Central memory CD4-positive, alpha-beta T cell (primary cell): Measurements from ENCODE around the gene ITPKA.

ENCODE experiments used
- DNase-seq: peaks from one replicate; pipeline ENCODE4 v3.0.0; 2022

ITPKA gene

DNA sequence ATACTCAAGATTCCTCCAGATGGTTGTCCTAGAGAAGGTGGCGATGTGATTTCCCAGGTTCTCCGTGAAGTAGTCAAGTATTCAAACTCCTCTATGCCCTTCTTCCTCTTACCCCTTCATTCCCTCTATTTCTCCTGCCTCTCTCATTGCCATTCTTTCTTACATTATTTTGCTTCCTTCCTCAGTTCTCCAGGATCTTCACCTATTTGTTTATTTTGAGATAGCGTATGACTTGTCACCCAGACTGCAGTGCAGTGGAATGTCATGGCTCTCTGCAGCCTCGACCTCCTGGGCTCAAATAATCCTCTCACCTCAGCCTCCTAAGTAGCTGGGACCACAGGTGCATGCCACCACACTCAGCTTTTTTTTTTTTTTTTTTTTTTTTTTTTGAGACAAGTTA is 1.8 kb upstream of the ITPKA start:
- DNase-seq = no peak

DNA sequence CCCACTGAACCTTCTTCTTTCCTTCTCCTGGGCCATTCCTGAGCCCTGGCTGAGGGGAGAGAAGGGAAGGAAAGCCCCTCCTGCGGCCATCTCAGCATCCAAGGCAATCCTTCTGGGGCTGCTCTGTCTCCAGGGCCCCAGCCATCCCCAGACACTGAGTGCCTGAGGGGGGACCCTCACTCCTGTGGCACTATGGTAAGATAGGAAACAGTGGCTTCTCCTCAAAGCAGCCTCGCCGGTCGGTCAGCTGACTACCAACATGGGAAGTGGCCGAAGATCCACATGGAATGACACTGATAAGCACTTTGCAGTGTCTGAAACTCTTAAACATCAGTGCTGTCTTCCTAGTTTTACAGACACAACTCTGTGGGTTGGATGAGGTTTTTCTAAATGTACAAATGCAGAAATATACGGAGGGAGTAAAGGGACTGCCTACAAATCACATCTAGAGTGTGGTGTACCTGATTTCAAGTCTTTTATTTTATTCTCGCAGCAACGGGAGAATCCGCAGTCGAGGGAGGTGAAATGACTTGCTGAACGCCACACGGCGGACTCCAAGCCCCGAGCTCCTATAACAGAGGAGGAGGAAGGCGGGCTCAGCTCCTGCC is 973 bp upstream of the ITPKA start:
- DNase-seq = no peak

DNA sequence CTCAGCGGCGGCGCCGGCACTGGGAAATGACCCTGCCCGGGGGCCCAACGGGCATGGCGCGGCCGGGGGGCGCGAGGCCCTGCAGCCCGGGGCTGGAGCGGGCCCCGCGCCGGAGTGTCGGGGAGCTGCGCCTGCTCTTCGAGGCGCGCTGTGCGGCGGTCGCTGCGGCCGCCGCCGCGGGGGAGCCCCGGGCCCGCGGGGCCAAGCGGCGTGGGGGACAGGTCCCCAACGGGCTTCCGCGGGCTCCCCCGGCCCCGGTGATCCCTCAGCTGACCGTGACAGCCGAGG is 172 bp downstream of the ITPKA start:
- DNase-seq = no peak

DNA sequence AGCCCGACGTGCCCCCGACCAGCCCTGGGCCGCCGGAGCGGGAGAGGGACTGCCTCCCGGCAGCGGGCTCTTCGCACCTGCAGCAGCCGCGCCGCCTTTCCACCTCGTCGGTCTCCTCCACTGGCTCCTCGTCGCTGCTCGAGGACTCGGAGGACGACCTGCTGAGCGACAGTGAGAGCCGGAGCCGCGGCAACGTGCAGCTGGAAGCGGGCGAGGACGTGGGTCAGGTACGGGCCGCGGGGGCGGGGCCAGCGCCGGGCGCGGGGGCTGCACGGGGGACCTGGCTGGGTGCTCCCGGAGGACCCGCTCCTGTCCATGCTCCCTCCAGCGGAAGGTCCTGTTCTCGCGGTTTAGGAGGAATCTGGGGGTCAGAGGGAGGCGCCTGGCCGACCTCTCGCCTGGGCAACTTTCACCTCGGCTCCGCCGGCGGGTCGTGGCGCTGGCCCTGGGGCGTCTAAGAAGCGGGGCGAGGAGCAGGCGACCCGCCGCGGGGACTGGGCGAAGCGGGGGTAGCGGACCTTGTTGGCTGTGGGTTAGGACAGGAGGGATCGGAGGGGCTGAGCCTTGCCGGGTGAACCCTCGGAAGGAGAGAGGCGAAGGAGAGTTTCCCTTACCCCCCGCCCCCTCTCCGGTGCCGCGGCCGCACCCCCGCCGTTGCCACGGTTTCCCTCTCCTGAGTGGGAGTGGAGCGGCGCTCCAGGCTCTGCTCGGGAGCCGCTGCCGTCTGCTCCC is 682 bp downstream of the ITPKA start:
- no peak for DNase-seq

DNA sequence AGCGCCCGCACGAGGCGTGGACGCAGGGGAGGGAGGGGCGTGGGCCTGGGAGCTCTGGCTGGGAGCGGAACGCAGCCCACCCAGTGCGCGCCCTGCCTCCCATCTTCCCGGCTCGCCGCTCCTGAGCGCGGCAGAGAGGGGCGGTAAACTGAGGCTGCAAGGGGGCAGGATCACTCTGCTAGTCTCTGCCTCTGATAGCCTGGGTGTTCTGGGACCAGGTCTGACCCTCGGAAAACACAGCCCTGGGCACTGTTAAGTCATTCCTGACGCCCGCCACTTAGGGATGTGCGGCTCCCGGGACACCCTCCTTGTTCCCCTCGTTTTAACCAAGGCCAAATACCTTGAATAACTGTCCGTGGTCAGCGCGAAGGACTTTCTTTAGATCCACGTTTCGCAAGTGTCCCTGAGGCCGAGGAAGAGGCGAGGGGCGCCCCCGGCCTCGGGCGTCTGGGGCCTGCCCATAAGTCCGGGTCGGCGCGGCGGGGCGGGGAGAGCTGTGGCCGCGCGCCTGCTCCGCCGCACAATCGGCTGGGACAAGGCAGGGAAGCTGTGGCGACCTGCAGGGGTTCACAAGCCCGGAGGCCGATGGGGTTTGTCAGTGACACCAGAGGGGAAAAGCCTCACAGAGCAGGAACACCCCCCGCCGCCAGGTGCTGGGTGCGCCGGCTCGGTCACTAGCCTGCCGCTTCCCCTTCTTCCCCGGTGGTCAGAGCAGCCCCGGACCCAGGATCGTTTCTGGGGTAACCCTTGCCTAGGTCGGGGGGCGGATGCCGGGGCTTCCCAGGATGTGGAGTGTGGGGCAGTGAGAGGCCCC is 1.5 kb downstream of the ITPKA start:
- no peak for DNase-seq

DNA sequence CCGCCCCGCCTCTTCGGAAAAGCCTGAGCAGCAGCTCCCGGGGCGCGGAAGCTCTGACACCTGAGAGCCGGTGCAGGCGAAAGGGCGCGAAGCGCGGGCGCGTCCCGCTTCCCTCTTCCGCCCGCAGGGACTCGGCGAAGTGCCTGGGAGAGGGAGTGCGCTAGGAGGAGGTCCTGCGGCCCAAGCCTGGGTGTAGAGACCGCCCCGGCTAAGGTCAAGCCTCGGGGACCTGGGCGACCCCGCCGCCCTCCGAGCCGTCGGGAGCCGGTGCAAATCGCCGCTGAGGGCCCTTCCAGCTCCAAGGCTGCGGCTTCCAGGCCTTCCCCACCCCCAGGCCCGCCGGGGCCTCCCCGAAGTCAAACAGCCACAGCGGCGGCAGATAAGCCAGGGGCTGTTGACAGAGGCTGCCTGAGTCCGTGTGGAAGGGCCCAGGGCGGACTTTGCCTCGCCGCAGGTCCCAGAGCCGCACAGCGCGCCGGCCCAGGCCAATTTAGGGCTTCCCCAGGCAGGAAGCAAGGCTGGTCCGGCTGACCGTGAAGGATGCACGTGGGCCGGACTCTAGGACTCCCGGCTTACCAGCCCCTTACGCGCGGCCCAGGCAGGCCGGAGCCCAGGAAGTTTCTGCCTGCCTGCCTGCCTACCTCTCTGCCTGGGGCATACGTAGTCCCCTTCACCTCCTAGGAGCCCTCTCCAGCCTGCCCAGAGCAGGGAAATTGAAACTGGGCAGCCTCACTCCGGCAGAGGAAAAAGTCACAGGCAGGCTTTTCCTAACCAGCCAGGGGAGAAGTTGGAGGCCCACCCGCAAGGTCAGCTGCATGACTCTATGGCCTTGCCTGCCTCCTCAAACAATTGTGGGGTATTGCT is 2.3 kb downstream of the ITPKA start:
- no peak for DNase-seq

DNA sequence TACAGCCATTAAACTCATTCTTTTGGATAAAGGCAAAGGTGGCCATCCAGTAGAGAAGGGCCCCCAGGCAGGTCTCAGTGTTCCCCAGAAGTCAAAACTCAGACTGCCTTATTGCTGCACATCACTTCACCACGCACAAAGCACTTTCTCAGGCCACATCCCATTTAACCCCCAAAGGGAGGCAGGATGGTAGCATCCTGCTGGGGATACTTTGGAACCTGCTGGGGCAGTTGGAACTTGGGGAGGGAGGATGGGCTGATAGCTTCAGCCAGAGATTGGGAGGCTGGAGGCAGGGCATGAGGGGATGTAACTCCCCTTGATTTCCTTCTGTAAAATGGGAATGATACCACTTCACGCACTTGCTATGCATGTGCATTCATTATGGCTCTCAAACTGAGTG is 5.0 kb downstream of the ITPKA start:
- DNase-seq = no peak

DNA sequence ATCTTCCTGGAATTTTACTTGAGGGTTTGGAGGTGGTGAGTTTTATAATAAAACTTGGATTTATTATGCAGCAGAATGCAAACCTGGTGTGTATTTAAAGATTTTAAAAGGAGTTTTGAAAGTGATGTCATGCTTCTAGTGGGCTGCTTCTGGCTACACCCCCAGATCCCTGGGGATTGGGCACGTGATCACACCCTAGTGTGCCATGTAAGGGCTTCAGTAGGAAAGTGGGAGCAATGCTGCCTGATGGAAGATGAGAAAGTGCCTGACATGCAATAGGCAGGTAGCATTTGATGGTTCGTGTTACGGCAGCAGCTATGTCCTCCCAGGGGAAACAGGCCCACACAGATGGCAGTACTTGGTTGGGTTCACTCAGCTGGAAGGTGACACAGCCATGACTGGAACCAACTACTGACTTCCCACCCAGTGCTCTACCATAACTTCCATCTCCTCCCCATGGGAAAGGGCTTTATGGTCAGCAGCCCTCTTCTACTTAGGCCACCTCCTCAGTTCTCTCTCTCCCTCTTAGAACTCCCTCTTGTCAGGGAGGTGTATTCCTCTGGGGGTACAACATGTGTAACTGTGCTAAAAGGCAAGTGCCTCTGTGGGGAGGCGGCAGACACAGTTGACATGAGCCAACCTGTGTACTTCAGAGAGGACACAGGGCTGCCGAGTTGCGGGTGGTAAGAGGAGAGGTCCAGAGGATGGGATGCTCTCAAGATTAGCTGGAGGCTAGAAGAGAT is 5.6 kb downstream of the ITPKA start:
- no peak for DNase-seq

DNA sequence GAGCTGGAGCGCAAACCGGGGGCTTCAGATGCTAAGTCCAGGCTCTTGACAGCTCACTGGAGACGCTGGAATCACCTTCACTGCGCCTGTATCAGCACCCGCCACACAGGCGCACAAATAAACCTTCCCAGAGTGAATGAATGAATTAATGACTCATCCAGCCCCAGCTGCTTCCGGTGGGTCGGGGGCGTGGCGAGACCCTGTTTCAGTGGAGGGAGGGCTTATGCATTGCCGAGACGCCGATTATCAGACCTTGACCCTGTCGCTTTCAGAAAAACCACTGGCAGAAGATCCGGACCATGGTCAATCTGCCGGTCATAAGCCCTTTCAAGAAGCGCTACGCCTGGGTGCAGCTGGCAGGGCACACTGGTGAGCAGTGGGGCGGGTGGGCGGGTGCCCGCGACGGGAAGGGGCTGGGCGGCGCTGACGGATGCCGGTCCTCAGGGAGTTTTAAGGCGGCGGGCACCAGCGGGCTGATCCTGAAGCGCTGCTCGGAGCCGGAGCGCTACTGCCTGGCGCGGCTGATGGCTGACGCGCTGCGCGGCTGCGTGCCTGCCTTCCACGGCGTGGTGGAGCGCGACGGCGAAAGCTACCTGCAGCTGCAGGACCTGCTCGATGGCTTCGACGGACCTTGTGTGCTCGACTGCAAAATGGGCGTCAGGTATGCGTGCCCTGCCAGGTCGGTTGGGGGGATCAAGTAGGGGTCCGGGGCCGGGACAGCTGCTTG is 7.7 kb downstream of the ITPKA start:
- no peak for DNase-seq

DNA sequence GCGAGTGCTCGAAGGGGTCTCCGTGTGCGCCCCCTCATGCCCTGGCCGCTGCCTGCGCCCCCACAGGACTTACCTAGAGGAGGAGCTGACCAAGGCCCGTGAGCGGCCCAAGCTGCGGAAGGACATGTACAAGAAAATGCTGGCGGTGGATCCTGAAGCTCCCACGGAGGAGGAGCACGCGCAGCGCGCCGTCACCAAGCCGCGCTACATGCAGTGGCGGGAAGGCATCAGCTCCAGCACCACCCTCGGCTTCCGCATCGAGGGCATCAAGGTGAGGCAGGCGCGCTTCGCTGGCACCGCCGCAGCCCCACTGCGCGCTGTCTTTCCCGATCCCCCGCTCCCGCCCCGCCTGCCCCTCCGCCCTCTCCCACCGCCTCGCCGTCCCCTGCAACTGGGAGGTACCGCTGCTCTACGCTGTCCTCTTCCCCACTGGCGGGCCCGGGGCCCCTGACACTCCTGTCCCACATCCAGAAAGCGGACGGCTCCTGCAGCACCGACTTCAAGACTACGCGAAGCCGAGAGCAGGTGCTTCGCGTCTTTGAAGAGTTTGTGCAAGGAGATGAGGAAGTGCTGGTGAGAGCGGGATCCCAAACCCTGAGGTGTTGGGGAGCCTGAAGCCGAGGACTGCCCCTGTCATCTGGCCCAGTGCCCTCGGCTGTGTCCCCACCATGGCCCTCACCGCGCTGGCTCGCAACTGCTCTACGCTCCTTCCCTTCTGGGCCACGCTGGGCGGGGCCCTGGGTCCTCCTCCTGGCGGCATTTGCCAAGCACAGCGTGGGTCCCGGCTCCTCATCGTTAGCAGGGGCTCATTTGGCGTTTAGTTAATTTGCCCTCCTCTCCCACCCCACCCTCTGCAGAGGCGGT is 8.5 kb downstream of the ITPKA start:
- no peak for DNase-seq

DNA sequence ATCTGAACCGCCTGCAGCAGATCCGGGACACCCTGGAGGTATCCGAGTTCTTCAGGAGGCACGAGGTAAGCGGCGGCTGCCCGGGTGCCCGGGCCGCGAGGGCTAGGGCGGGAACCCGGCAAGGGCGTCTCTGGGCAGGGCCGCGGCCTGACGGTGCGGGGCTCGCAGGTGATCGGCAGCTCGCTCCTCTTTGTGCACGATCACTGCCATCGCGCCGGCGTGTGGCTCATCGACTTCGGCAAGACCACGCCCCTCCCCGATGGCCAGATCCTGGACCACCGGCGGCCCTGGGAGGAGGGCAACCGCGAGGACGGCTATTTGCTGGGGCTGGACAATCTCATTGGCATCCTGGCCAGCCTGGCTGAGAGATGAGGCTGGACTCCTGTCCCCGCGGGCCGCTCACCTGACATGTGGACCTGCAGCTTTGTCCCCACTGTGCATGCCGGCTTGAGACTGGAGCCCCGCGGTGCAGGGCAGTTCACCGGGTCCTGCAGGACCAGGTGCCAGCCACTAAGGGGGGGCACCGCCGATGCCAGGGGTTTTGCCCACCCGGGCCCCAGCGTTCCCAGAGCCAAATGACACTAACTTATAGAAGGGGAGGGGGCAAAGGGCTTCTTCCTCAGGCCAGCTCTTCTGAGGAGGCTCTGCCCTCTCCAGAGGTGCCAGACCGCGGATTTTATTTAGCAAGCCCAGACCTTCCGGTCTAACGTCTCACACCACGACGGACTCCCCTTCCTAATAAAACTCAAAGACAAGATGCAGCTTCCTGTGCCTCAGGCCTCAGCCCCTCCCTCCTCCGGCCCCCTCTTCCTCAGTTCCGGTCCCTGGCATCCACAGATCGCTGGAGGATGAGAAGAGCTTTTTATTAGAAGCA is 9.4 kb downstream of the ITPKA start:
- DNase-seq = no peak

DNA sequence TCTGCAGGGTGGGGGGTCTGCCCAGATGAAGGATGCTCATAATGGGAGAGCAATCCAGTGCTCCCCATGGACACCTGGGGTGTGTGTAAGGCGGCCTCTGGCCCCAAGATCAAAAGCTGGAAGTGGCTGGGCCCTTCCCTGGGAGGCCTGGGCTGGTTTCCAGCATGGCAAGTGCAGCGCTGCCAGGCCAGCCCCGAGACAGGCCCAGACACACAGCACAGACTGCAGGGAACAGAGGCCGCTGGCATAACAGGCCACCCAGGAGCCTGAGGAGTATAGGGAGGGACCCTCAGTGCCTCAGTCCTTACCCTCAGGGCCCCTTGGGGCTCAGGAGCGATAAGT is 10.0 kb downstream of the ITPKA start:
- DNase-seq = no peak

DNA sequence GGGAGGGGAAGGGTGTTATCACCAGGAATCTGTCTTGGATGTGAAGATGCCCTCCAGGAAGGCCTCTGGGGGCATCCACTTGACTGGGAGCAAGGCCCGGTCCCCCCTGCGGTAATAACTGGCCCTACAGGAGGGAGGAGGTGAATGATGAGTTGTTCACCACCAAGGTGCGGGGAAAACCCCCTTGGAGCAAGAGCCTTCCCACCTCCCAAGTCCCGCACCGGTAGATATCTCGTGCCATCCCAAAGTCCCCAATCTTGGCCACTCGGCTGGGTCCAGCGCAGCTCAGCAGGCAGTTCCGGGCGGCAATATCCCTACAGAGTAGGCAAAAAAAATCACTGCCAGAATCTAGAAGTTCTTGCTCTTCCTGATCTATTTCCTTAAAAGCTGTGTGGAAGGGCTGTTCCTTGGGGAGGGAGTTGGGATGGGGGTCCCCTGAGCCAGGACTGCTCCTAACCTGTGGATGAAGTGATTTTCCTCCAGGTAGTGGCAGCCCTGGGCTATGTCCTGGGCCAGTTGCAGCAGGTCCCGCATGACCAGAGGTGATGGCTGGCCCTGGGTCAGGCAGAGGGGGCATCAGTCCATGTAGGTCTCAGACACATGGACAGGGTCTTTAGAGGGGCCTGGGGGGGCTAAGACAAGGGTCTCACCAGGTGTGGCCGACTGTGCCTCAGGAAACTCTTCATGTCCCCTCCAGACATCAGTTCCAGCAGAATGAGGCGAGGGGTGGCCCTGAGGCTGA is 11.2 kb downstream of the ITPKA start:
- DNase-seq = no peak

DNA sequence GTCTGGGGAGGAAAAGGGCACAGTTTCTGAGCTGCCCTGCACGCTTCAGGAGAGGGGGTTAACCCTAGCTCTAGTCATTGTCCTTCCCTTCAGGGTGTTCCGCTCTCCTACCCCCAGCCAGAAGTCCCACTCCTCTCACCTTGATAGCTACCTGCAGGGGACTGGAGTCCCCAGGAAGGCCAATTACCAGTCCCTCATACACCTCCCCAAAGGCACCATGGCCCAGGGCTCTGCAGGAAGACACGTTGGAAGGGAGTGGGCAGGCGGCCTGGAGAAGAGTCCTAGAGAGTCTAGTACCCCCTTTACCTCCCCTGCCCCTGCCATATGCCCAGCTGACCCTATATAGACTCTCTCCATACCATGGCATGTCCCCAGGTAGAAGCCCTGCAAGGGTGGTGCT is 12.1 kb downstream of the ITPKA start:
- no peak for DNase-seq

DNA sequence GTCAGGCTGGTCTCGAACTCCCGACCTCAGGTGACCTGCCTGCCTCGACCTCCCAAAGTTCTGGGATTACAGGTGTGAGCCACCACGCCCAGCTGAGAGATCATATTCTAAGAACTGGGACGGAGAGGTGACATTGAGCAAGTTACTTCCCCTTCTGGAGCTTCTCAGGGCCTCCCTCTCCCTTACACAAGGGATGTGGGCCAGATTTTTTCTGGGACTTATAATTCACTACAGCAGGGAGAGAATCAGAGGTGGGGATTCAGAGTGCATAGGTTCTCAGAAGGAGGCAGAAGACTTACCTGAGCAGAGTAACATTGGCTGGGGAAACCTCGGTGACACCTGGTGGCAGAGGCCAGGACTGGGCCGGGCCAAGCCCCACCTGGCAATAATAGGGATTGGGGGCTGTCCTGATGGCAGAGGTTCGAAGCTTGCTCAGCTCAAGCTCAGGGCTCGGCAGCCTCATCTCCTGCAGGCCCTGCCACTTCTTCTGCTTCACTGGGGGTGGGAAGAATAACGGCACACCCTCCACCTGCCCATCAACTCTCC is 13.2 kb downstream of the ITPKA start:
- no peak for DNase-seq

DNA sequence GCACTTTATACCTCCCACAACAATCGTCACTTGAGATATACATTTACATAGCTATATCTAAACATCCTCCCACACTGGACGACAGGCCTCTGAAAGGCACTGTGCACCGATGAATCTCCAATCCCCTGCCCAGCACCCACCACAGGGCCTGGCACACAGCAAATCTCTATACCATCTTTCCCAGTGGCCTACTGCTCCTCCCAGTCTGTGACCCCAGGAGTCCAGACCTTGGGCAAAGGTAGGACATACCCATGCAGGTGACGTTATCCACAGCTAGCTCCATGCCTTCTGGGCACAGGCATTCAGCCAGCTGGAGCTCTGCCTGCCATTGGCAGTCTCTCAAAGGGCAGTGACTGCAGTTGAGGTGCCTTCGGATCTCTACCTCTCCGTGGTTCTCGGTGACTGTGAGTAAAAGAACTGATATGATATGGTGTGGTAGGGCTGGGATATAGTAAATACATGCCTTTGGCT is 14.2 kb downstream of the ITPKA start:
- DNase-seq = no peak

DNA sequence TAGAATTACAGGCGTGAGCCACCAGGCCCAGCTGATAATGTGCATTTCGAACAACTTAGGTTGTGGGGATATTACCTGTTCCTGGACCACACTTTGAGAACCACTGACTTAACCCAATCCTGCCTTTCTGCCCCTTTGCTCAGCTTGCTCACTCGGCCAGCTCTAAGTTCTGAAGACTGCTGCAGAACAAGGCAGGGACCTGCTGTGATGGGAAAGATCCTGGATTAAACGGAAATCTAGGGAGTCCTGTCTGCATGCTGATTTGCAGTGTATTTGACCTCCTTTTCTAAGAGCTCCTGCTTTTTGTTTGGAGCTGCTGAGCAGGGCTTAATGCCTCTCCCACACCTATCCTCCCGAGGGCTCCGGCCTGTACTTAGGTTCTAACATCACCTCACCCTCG is 17.1 kb downstream of the ITPKA start:
- DNase-seq = no peak

DNA sequence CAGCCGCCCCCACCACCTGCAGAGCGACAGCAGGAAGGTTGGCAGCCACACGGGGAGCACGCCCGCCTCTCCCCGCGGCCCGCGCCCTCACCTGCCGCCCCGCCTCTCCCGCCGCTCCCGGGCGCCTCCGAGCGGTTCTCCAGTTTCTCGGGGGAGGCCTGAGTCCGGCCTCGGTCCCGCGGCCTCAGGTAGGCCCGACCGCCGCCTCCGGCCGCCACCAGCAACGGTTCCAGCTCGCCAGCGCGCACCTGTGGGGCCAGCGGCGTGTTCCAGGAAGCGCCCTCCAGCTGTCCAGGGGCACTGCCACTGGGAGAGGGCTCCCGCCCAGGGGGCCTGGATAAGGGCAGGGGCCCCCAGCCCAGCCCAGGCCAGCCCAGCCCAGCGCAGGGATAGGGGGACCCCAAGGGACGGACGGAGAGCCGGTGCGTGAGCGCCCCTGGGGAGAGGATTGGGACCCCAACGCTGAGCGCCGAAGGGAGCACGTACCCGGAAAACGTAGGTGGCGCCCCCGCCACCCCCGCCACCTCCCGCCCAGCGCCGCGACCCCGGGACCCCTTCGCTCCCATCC is 17.7 kb downstream of the ITPKA start:
- no peak for DNase-seq
